GM18498 (cell line): ENCODE measurements around the gene FBXW2.
"Not testable (repeated sequence)": the region's sequence is repeated elsewhere in the genome, so short reads cannot be mapped to it uniquely, and the experiment has no call there.

ENCODE experiments used
- ATAC-seq: cut with Tn5 transposase; IDR thresholded peaks from one replicate; pipeline ENCODE4 v1.9.1; 2021; ENCODE audit warnings: mild to moderate bottlenecking, moderate library complexity; ENCODE audit not compliant: unreplicated experiment

The FBXW2 gene

GRCh38 chr9:120792898-120793765, at the start of gene FBXW2:
TSS of gene FBXW2 (minus strand) at chr9:120793416. CDS start at chr9:120788258, 5,158 bp downstream.
- peak; percentile 95 for ATAC-seq

DNA sequence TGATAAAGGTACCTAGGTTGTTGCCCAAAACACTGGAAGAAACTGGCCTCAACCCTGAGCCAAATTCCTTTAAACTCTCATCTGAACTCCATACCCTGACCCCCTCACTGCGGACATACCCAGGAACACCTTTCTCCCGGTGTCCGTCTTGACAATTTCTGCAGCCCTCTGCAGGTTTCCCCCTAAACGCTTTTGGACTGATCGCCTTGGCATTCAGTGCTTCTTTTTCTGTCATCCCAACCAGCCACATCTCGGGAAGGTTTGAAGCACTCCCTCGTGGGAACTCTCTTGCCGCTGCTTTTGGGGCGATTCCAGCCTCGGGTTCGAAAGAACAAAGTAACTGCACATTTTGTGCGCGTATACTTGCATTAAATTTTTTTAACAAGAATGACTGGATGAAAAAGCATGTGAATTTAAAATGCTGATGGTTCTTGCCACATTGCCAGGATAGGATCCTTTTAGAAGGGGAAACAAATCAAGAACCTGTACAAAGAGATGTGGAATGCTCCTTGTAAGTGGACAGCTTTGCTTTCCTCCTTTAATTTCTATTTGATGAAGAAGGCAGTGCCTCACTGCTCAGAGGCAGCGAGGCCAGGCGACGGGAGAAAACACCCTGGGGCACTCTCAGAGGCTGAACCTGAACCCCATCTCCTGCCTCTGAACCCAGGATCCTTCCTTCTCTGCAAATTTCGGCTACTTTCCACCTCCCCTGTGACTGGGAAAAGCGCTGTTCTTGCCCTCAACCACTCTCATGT, 48.9 kb upstream of the FBXW2 start:
- peak; percentile 12 for ATAC-seq

DNA sequence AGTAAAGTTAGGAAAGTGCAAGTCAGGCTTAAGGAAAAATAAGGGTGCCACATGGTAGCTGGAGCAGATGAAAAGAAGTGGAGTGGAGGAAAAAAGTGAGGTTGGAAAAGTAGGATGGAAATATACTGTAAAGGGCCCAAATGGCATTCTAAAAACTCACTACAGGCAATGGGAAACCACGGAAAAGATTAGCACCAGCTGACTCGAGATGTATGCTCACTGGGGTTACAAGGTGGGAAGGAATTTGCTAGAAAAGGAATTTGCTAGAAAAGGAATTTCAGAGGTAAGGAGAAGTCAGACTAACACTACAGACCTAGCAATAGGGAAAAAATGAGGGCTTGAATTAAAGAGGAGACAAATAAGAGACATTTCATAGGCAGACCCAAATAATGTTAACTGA, 45.9 kb upstream of the FBXW2 start:
- ATAC-seq: no peak

DNA sequence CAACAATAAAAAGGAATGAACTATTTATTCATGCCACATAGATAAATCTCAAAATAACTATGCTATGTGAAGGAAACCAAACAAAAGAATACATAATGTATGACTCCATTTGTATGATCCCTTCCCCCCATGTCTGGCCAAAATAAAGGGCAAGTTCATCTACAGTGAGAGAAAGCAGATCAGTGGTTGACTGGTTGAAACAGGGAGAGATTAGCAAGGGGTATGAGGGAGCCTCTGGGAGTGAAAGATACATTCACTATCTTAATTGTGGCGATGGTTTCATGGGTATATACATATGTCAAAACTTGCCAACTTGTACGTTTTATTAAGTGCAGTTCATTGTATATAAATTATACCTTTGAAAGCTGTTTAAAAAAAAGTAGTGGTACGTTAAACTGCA, 44.7 kb upstream of the FBXW2 start:
- no peak for ATAC-seq

DNA sequence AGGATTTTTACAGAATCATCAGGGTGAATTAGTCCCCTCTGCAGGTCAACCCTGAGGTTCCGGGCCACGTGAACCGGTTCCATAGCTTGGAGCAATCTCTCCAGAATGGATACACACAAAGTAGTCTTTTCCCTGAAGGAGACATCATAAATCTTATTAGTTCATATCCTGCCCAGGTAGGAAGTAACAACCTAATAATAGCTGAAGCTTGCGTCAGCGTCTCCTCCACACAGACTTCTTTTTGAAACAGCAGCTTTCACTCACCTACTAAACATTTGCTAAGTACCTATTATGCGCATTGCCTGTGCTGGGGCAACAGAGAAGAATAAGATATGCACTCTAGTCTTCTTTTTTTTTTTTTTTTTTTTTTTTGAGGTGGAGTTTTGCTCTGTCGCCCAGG, 40.1 kb upstream of the FBXW2 start:
- no peak for ATAC-seq

DNA sequence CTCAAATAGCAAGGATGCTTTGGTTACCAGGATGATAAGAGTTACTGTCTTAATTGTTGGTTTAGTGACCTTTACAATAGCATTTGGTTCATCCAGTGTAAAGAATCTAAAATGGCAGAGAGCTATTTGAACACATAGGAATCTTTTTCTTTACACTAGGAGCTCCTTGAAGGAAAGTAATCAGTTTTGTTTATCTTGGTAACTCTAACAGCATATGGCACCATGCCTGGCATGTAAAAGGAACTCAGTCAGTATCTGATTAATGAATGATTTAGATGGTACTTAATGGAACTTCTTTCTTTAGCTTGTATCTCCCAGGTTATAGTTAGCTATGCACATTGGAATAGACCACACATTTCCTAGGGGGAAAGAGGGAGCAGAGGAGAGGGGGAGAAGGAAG, 39.6 kb upstream of the FBXW2 start:
- no peak for ATAC-seq

GRCh38 chr9:120830865-120831264, 37.6 kb upstream of the FBXW2 start:
- no peak for ATAC-seq

- no peak for ATAC-seq
Observed at GRCh38 chr9:120830151-120830550, 36.9 kb upstream of the FBXW2 start.

- ATAC-seq: no peak
Observed at GRCh38 chr9:120829650-120830049, 36.4 kb upstream of the FBXW2 start.

- ATAC-seq: no peak
Observed at GRCh38 chr9:120820095-120820494, 26.9 kb upstream of the FBXW2 start.

DNA sequence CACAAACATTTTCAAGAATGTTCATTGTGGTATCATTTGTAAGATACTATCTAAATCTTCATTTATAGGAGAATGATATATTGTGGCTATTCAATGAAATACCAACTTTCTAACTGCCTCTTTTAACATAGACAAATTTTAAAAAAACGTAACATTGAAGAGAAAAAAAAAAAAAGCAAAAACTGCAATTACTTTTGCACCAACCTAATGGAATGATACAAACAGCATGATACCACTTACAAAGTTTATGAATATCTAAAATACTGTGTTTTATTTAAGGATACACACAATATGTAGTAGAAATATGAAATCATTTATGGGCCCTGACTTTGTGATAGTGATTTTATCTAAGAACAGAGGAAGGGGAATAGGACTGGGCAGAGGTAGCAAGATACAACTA, 25.4 kb upstream of the FBXW2 start:
- no peak for ATAC-seq

DNA sequence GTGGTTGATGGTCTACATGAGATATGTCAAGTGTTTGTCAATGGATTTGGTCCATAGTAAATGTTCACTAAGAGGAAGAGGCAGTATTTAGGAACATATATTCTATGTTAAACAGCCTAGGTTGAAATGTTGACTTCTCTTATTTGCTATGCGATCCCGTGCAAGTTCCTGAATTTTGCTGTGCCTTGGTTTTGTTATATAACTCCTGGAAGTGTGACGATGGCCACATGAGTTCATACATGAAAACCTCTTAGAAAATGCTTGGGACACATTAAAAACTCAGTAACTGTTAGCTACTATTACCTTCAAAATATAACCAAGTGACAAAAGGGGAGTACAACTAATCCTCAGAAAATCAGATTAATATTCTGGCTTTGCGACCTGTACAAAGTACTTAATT, 21.9 kb upstream of the FBXW2 start:
- no peak for ATAC-seq

GRCh38 chr9:120808931-120809330, 15.7 kb upstream of the FBXW2 start:
- ATAC-seq: no peak

DNA sequence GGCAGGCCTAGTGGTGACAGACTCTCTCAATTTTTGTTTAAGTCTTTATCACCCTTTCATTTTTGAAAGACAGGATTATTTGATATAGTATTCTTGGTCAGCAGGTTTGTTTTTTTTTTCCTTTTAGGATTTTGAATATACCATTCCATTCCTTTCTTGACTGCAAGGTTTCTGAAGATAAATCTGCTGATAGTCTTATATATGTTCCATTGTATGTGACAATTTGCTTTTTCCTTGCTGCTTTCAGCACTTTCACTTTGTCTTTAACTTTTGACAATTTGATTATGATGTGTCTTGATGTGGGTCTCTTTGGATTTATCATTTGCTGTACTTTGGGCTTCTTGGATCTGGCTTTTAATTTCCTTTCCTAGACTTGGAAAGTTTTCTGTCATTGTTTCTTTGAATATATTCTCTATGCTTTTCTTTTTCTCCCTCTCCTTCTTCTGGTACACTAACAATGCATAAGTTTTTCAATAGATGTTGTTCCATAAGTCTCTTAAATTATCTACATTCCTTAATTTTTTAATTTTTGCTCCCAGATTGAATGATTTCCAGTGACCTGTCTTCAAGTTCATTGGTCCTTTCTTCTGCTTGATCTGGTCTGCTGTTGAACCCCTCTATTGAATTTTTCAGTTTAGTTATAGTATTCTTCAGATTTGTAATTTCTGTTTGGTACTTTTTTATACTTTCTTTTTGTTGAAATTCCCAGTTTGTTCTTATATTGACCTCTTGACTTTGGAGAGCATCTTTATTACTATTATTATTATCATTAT, 14.6 kb upstream of the FBXW2 start:
- ATAC-seq: no peak

GRCh38 chr9:120804784-120805363, 11.7 kb upstream of the FBXW2 start:
- not testable (repeated sequence) for ATAC-seq

GRCh38 chr9:120801441-120801840, 8.2 kb upstream of the FBXW2 start:
- ATAC-seq: no peak

GRCh38 chr9:120791161-120791560, 2.1 kb downstream of the FBXW2 start:
- ATAC-seq: no peak

DNA sequence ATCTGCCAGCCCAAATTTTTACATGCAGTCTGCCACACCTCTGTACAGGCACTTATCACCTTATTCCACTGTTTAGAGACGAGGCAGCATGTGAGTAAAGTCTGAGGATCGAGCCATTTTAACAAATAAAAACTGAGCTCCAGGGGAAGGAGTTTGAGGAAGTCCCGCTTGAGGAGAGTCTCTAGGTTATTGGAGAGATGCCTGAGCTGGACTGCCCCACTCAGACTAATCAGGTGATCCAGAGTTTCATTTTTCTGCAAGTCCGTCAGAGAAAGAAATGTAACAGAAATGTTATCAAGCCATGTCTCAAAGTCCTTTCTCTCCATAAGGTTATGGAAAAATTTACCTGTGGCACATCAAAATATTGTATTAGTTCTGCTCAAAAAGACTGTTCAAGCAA, 5.3 kb downstream of the FBXW2 start:
- ATAC-seq: no peak

DNA sequence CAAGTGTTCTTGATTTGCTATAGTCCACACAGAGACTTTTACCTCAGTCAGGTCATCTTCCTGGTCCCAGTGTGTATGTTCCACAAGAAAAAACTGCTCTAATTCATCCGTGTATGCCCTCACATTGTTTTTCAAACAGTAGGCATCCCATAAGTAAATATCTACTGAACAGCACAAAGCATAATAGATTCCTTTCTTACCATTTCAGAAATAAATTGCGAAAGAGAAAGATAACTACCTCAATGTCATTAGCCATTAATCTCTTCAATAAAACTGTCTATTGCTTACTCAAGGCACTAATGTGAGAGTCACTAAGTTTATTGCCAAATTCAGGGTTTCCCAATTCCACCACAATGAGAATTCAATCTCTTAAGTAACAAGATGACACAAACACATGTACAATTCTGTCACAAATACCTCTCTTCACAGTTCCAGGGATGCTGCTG, 9.6 kb downstream of the FBXW2 start:
- ATAC-seq: no peak

GRCh38 chr9:120781236-120781635, 12.0 kb downstream of the FBXW2 start:
- ATAC-seq: no peak

GRCh38 chr9:120780367-120780766, 12.8 kb downstream of the FBXW2 start:
- no peak for ATAC-seq
